ENCODE data around the gene GALNS.

DNA sequence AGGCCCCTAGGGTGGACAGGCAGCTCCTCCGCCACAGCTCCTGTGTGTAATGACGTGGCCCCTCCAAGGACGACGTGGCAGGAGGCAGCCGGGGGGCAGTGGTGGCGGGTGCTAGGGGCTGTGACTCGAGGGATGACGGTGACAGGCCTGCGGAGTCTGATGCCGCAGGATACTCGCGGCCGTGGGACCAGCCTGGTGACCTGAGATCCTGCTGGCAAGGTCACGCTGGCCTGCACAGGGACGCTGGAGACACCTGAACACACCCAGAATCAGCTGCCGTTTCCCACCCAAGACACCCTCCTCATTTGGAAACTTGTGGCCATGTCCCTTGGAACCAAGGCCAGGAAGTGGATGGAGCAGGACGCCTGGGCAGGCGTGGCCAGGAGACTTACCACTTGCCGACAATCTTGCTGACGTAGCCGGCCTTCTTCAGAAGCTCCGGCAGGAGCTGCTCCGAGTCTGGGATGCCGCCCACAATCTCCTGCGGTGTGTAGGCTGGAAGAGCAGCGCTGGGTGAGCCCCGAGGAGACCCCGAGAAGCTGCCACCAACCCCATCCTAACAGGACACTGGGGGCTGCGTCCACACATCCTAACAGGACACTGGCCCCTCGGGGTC lies 16.0 kb downstream of the GALNS start:
- TF ChIP-seq, protein P1, sequence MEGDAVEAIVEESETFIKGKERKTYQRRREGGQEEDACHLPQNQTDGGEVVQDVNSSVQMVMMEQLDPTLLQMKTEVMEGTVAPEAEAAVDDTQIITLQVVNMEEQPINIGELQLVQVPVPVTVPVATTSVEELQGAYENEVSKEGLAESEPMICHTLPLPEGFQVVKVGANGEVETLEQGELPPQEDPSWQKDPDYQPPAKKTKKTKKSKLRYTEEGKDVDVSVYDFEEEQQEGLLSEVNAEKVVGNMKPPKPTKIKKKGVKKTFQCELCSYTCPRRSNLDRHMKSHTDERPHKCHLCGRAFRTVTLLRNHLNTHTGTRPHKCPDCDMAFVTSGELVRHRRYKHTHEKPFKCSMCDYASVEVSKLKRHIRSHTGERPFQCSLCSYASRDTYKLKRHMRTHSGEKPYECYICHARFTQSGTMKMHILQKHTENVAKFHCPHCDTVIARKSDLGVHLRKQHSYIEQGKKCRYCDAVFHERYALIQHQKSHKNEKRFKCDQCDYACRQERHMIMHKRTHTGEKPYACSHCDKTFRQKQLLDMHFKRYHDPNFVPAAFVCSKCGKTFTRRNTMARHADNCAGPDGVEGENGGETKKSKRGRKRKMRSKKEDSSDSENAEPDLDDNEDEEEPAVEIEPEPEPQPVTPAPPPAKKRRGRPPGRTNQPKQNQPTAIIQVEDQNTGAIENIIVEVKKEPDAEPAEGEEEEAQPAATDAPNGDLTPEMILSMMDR (conservative IDR thresholded peaks at IDR 0.05; ENCODE audit: low read length), result no peak
- no peak for TF ChIP-seq EZH2phosphoT487 (IDR thresholded peaks at IDR 0.05; ENCODE audit: borderline replicate concordance)

All from Loucy (cell line).